GM18861 (cell line): ENCODE measurements around the gene BMI1.

Experiments used
- ATAC-seq: cut with Tn5 transposase; IDR thresholded peaks from one replicate; pipeline ENCODE4 v1.9.1; 2021; ENCODE audit not compliant: unreplicated experiment

Gene BMI1

DNA sequence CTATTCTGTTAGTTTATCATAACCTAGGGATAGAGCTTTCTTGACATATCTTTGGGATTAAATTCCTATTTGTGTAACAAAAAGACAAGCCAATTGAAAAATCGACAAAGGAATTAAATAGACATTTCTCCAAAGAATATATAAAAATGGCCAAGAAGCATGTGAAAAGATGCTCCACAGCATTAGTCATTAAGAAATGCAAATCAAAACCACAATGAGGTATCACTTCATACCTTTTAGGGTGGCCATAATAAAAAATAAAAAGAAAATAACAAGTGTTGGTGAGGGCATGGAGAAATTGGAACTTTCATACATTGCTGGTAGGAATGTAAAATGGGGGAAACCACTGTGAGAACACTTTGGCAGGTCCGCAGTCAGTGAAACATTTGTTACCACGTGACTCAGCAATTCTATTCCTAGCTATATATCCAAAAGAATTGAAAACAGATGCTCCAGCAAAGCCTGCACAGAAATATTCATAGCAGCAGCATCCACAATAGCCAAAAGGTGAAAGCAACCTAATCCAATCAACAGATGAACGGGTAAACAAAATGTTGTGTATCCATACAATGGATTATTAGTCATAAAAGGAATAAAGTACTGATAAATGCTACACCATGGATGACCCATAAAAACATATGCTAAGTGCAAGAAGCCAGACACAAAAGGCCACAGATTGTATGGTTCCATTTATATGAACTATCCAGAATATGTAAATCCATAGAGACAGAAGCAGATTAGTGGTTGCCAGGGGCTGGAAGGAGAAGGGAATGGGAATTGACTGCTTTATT lies 44.9 kb downstream of the BMI1 start:
- ATAC-seq = no peak

DNA sequence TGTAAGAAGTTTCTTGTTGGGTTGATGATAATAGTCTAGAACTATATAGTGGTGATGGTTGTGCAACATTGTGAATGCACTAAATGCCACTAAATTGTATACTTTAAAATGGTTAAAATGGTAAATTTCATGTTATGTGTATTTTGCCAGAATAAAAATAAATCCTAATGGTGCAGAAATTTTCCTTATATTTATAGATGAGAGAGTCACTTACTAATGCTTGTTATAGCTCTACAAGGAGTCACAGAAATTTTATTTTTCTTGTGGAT lies 45.5 kb downstream of the BMI1 start:
- ATAC-seq = no peak

DNA sequence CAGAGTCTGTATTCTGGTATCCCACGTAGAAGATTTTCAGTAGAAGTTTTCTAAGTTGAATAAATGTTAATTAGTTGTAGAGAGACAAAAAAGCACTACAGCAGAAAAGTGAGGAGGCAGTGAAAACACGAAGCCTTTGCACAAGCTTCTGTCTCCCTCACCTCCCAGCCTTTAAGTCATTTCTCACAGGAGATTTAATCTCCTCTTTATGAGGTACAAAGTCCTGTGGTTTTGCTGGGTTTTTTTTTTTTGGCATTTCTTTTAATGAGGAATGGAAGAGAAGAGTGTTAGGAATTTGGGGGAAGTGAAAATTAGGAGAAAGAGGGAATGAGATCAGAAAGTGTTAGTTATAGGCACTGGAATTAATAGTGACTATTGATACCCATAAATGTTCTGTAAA lies 45.9 kb downstream of the BMI1 start:
- no peak for ATAC-seq

DNA sequence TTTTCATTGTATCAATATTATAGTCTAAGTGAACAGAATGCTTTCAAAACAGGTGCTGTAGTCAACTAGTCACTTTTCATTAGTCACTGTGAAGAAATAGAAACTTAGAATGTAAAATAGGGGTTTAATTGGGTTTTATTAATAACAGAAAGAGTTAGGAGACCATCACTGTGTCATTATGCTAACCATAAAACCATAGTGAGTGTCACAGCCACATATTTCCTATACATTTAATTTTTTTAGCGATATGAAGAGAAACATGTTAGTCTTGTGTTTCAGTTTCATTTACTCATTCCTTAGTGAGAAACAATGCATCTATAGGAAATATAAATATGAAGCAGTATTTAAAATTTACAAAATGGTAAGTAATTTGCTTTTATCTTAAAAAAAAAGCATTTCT lies 46.6 kb downstream of the BMI1 start:
- ATAC-seq = no peak

DNA sequence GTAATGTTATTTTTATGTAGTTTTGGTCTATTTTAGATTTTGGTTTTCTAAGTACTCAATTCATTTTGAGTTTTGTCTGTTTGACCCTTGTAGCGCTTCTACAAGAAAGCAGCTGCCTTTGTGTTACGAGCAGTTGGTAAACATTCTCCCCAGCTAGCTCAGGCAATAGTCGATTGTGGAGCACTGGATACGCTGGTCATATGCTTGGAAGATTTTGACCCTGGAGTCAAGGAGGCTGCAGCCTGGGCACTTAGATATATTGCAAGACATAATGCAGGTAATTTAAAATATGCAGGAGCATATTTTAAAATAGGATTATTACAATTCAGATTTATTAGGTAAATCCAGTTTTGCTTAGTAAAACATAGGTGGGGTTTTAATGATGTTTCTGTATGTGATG lies 47.5 kb downstream of the BMI1 start:
- ATAC-seq = no peak

DNA sequence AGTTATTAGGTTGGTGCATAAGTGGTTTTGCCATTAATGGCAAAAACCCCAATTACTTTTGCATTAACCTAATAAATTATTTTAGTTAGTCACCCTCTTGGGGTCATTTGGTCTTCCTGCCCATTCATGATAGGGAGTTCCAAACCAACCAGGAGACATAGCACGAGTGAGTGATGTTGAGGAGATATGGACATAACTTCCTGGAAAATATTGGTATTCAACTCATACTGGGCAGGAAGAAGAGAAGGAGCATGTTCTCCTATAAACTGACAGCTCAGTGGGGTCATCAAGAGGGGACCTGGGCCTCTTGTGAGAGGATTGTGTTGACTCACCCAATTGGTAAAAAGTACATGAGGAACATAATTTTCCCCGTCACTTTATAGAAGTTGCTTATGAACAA lies 48.1 kb downstream of the BMI1 start:
- no peak for ATAC-seq

DNA sequence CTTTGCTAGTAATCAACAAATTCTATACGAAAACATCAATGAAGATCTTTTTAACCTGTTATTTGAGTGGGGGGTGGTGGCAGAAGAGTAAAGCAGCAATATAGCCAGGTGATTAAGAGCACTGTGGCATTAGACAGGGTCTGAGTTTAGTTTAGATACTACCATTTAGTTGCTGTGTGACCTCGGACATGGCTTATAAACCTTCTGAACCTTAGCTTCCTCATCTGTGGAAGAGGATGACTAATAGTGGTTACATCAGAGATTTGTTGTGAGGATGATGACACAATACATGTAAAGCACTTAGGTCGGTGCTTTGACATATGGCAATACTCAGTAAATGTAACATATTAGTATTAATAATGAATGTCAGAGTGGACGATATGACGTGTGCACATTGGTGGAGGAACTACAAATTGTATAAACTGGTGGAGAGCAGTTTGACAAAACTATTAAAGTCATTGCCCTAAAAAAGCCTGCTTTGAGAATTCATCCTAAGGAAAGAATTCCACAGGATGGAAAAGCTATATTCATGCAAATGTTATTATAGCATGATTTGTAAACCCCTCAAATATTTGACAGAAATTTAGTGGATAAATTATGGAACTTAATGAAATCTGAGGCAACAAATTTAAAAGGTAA lies 48.7 kb downstream of the BMI1 start:
- ATAC-seq = no peak

DNA sequence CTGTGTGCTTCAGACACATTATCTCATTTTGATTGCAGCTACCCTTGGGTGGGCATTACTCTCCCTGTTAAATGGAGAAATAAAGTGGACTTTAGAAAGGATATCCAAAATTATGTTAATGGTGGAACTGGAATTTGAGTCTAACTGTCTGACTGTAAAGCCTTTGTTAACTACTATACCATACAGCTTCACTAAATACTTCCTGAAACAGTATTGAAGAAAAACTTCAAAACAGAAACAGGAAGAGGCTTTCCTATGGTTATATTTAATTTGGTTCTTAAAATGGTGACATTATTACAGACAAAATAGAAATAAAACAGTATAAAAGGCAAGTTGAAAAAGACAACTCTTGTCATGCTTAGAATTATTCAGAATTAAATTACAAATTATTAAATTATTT lies 49.4 kb downstream of the BMI1 start:
- ATAC-seq = no peak

DNA sequence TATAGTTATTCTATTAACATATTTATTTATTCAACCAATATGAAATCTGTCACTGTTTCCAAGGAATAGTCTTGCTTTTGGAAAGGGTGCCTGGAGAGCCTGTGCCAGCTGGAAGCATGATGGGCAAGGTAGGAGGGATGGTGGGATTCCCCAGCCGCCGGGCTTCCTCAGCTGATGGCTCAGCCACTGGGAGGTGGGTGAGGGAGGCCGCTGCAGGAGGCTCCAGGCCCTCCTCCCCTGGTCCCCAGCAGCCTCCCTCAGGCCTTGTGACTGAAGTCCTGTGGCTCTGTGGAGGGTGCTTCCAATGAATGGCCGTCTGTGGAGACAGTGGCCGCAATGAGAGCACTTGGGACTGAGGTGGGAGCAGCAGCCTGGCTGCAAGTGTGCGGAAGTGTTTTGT lies 51.4 kb downstream of the BMI1 start:
- ATAC-seq = no peak

DNA sequence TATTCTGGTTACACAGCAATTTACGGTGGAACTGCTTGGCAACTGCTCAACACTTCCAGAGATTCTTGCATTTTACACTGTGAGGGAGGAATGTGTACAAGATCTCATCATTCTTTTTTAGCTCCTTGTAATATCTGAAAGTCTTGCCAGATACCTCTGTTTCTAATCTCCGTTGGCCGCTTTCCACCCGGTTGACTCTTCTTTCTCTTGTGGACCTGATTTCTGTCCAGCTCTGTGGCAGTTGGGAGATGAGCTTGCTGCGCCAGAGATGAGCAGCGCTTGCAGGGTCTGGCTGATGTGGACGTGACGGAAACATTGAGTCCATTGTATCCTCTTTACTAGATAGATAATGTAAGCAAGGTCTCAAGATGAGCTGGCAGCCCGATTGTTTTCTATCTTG lies 52.0 kb downstream of the BMI1 start:
- ATAC-seq = no peak

DNA sequence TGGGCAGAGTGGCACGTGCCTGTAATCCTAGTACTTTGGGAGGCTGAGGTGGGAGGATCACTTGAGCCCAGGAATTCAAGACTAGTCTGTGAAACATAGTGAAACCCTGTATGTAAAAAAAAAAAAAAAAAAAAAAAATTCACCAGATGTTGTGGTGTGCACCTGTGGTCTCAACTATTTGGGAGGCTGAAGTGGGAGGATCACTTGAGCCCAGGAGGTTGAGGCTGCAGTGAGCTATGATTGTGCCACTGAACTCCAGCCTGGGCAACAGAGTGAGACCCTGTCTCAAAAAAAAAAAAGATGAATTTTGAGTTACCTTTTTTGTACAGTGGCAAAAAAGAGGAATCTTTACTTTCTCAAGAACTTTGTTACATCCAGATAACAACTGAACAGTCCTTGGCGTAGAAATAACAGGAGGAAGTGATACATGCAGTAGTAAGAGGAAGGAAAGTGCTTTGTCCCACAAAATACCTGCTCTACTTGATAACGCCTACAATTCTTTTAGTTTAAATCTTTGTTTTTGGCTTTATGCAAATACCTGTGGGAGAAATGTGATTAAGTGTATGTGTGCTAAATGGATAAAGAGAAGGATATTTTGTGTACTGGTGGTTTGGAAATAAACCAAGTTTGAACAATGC lies 53.7 kb downstream of the BMI1 start:
- ATAC-seq = no peak

DNA sequence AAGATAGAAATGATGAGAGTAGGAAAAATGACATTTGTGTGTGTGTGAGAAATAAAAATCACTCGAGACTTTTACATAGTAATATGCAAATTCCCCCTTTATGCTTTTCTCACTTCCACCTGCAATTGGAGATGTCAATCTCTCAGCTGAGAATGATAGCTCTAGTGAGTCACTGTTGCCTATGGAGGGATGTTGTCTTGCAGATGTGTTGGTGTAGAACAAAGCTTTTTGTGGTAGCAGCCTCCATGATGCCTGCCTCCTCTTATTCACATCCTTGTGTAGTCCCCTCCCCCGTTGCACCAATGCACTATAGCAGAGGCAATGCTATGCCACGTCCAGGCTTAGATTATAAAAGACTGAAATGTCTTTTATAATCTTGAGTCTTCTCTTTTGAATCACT lies 58.2 kb downstream of the BMI1 start:
- peak; percentile 53 for ATAC-seq
